ENCODE measurements around the gene ATP1A2.
"Not testable (repeated sequence)": the region's sequence is repeated elsewhere in the genome, so short reads cannot be mapped to it uniquely, and the experiment has no call there.

Gene ATP1A2

GRCh38 chr1:160101037-160101716 is 14.4 kb upstream of the ATP1A2 start:
- peak; percentile 96 for DNase-seq (ENCODE audit: low spot score)

GRCh38 chr1:160101717-160102522 is 13.6 kb upstream of the ATP1A2 start:
- DNase-seq (ENCODE audit: low spot score) = peak; percentile 61

GRCh38 chr1:160103658-160104408 is 11.7 kb upstream of the ATP1A2 start:
- peak; percentile 88 for DNase-seq (ENCODE audit: low spot score)

- DNase-seq (ENCODE audit: low spot score) = peak; percentile 66
These were observed 11.1 kb upstream of the ATP1A2 start for GRCh38 chr1:160104486-160104885.

GRCh38 chr1:160105155-160105554 is 10.4 kb upstream of the ATP1A2 start:
- no peak for DNase-seq (ENCODE audit: low spot score)

- DNase-seq (ENCODE audit: low spot score) = no peak
These were observed 8.0 kb upstream of the ATP1A2 start for GRCh38 chr1:160107512-160107911.

- peak; percentile 71 for DNase-seq (ENCODE audit: low spot score)
These were observed 6.5 kb upstream of the ATP1A2 start for GRCh38 chr1:160108888-160109662.

- DNase-seq (ENCODE audit: low spot score) = no peak
These were observed 5.9 kb upstream of the ATP1A2 start for GRCh38 chr1:160109686-160110085.

- DNase-seq (ENCODE audit: low spot score) = not testable (repeated sequence)
These were observed 4.1 kb upstream of the ATP1A2 start for GRCh38 chr1:160111462-160111861.

GRCh38 chr1:160112357-160112756 is 3.2 kb upstream of the ATP1A2 start:
- DNase-seq (ENCODE audit: low spot score) = no peak

- no peak for DNase-seq (ENCODE audit: low spot score)
These were observed 2.2 kb upstream of the ATP1A2 start for GRCh38 chr1:160113407-160113806.

GRCh38 chr1:160114085-160114484 is 1.5 kb upstream of the ATP1A2 start:
- DNase-seq (ENCODE audit: low spot score) = no peak

- no peak for DNase-seq (ENCODE audit: low spot score)
These were observed 956 bp downstream of the ATP1A2 start for GRCh38 chr1:160116283-160117147.

- DNase-seq (ENCODE audit: low spot score) = no peak
These were observed 1.7 kb downstream of the ATP1A2 start for GRCh38 chr1:160117300-160117699.

- peak; percentile 81 for DNase-seq (ENCODE audit: low spot score)
These were observed 2.2 kb downstream of the ATP1A2 start for GRCh38 chr1:160117709-160118183.

GRCh38 chr1:160118928-160119327 is 3.4 kb downstream of the ATP1A2 start:
- DNase-seq (ENCODE audit: low spot score) = no peak

GRCh38 chr1:160120797-160121196 is 5.2 kb downstream of the ATP1A2 start:
- no peak for DNase-seq (ENCODE audit: low spot score)

- no peak for DNase-seq (ENCODE audit: low spot score)
These were observed 5.8 kb downstream of the ATP1A2 start for GRCh38 chr1:160121388-160121787.

- DNase-seq (ENCODE audit: low spot score) = no peak
These were observed 7.5 kb downstream of the ATP1A2 start for GRCh38 chr1:160122978-160123495.

GRCh38 chr1:160123726-160124125 is 8.2 kb downstream of the ATP1A2 start:
- no peak for DNase-seq (ENCODE audit: low spot score)

Data from pons (tissue), 1 donor.